GOT3 (cell line): ENCODE measurements around the gene MYO15A.

Experiments used
- DNase-seq: peaks from one replicate; lab custom pipeline; 2025; ENCODE audit warnings: mixed read lengths; lab: John Stamatoyannopoulos, UW

Gene MYO15A

GRCh38 chr17:18129041-18129502 is 20.5 kb downstream of the MYO15A start:
- DNase-seq, result no peak

GRCh38 chr17:18132711-18133110 is 24.2 kb downstream of the MYO15A start:
- no peak for DNase-seq

- DNase-seq, result no peak
Observed at GRCh38 chr17:18136357-18136756, 27.8 kb downstream of the MYO15A start.

DNA sequence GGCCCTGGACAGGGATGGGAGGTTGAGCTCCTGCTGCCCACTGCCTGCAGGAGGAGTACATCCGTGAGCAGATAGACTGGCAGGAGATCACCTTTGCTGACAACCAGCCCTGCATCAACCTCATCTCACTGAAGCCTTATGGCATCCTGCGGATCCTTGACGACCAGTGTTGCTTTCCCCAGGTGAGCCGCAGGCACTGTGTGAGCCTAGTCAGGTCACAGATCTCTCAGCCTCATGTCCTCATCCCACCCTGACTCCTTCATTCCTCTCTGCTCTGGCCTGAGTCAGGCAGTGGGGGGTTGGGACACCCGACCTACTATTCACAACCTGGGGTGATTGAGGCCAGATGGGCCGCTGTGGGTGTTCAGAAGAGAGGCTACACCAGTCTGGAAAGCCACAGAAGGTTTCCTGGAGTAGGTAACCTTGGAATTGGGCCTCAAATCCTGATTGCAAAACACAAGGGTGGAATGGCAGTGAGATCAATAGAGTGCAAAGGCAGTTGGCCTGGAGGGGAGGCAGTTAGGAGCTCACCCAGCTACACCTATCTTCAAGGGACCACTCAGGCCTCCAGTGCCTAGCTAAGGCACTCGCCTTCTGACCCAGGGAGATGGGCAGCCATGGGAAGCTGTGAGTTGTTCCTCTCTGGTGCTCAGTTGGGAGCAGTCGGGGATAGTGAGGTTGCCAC is 29.7 kb downstream of the MYO15A start:
- DNase-seq, result no peak

DNA sequence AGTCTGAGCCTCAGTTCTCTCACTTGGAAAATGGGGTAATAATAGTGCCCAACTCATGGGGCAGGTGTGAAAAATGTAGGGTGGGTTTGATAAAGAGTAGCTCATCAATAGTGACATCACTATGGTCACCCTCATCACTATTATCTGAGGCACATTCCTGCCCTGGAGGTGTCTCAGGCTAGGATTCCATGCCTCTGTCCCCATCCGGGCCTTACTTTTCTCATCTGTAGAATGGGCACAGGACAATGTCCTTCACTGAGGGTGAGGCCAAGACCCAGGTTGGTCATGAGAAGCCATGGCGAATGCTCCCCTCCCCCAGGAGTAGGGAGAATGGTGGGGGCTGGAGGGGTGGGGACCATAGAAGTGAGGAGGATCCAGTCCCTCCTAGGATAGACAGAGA is 30.5 kb downstream of the MYO15A start:
- no peak for DNase-seq

DNA sequence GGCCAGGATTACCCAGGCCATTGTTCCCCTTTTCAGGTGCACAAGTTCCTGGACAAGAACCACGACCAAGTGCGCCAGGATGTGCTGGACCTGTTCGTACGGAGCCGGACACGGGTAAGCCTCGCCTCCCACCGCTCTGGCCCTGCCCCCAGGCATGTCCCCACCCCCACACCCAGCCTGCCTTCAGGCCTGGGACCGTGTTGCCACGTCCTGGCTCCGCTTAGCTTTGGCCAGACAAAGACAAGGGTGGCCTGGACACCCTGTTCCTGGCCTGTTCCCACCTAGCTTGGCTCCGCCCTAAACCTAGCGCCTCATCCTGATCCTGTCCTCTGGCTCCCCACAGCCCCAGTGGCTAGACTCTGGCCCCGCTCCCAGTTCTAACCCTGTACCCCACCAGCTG is 30.9 kb downstream of the MYO15A start:
- DNase-seq, result no peak

GRCh38 chr17:18139949-18140348 is 31.4 kb downstream of the MYO15A start:
- DNase-seq, result no peak

DNA sequence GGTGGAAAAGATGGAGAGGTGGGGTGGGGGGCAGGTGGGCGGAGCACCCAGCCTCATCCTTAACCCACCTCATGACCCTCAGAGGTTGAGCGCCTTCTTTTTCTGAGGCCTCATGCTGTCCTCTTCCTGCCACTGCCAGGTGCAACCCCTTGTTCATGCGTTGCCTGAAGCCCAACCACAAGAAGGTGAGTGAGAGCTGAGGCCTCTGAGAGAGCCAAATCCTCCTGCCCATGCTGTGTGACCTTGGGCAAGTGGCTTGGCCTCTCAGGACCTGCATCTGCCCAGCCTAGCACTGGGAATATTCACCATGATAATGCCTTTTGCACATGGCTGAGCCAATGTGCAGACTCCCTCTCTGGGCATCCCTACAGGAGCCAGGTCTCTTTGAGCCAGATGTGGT is 32.1 kb downstream of the MYO15A start:
- DNase-seq, result no peak

DNA sequence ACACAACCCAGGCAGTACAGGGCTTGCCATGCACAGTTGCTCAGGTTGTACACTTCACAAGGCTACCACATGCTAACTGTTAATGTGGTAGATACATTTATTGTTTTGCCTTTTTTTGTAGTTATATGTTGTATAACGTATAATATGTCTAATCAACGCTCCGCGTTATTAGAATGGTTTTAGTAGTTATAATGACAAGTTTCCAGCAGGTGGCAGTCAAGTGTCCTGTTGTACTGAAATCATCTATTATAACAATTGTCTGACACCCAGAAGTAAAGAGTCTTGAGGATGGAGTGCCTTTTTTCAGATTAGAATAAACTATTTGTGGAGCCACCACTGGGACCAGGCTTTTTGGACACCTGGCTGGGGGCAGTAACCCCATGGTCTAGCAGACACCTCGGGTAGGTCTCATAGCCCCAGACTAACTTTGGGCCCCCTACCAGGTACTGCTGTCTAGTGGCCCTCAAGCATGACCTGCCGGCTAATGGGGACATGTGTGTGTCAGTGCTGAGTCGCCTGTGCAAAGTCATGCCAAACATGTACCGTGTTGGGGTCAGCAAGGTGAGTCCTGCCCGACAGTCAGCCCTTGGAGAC is 32.8 kb downstream of the MYO15A start:
- no peak for DNase-seq

- DNase-seq, result no peak
Observed at GRCh38 chr17:18142417-18142816, 33.9 kb downstream of the MYO15A start.

DNA sequence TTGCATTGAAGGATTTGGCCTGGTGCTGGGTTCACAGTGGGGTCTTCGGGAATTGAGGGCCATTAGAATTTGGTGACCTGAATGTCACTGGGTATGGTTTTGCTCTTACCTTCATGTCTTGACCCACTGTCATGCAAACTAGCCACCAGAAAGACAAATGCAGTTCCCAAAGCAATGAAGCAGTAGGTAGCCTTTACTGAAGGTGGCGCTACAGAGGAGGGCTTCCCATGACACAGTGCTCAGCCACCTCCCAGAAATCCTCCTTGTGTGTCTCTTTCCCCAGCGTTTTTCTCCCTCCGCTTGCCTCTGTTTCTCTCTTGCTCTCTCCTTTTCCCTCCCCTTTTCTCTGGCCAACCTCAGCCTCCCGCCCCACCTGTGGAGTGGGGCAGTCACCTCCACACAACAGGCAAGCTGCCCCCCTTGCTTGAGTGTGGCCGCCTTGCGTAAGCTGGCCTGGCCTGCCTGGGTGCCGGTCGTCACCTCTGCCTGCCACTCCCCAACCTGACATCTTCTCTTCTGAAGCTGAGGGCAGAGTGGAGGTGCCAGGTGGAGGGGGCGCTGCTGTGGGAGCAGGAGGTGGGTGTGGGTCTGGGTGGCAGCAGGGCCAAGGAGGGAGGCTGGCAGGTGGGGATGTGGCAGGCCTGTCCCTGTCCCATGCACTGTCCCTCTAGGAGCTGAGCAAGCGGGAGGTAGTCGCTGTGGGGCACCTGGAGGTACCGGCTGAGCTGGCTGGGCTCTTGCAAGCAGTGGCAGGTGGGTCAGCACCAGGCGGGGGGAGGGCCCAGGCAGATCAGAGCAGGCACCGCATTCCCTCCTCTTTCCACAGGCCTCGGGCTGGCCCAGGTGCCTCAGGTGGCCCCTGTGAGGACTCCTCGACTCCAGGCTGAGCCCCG is 34.7 kb downstream of the MYO15A start:
- DNase-seq, result no peak

DNA sequence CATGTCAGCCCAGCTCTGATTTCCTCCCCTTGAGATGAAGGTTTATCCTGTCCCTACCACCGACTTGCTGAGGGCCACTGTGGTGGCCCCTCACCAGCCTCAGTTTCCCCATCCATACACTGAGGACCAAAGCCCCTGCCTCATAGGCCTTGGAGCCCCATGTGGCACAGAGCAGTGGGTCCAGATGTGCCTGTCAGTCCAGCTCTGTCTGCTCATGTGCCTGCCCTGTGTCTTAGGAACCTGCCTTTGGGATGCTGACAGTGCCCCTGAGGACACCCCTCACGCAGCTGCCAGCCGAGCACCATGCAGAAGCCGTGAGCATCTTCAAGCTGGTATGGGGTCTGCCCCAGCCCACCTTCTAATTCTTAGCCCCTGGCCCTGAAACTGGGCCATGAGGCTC is 35.7 kb downstream of the MYO15A start:
- DNase-seq, result no peak

DNA sequence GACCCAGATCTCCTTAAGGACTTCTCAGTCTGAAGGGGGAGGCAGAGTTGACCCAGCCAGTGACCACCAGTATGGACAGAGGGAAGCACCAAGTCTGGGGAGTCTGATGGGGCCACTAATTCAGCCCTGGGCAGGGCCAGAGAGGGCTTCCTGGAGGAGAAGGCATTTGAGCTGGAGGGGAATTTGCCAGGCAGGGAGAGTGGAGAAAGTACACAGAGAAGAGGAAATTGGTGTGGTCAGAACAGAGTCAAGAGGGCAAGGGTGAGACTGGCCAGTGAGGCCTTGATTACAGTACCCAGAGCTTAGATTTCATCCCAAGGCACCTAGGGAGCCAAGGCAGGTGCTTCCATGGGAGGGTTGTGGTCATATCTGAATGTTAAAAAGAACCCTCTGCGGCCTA is 36.3 kb downstream of the MYO15A start:
- no peak for DNase-seq

GRCh38 chr17:18145811-18146210 is 37.3 kb downstream of the MYO15A start:
- DNase-seq, result no peak

- no peak for DNase-seq
Observed at GRCh38 chr17:18146259-18146658, 37.7 kb downstream of the MYO15A start.

DNA sequence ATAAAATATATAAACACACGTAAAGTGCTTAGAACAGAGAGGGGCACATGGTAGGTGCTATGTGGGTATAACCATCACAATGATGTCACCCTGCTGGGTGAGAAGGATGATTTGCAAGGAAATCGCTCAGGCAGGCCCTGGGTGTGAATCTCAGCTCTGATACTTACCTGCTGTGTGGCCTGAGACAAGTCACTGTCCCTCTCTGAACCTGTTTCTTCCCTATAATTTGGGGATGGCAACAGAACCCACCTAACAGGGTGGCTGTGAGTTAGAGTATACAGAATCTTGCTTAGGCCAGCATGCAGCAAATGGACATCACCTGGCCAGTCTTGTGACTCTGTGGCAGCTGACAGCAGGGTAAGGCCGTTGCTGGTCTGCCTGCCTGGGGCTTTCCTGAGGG is 38.4 kb downstream of the MYO15A start:
- no peak for DNase-seq

- no peak for DNase-seq
Observed at GRCh38 chr17:18148586-18148985, 40.0 kb downstream of the MYO15A start.

DNA sequence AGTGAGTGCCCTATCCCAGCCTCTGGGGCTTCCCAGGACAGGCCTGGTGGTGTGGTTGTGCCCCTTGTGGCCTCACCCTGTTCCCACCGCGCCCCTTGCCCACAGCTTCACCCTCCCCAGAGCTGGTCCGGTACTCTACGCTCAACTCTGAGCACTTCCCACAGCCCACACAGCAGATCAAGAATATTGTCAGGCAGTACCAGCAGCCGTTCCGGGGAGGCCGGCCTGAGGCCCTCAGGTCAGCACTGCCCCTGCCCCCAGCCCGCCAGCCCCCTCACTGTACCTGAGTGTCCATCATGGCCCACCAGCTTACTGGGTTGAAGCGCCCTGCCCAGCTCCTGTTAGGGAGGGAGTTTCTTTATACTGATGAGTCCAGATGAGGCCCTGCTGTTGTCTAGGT is 42.7 kb downstream of the MYO15A start:
- no peak for DNase-seq

DNA sequence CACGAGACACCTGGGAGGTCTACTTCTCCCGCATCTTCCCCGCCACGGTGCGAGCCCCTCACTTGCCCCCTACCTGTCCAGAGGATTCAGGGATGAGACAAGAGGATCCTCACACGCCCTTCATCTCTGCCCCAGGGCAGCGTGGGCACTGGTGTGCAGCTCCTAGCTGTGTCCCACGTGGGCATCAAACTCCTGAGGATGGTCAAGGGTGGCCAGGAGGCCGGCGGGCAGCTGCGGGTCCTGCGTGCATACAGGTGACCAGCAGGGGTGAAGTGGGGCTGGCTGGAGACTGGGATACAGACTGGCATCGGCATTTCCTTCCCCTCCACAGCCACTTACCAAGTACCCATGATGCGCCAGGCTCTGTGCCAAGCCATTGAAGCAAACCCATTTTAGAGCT is 46.6 kb downstream of the MYO15A start:
- no peak for DNase-seq

DNA sequence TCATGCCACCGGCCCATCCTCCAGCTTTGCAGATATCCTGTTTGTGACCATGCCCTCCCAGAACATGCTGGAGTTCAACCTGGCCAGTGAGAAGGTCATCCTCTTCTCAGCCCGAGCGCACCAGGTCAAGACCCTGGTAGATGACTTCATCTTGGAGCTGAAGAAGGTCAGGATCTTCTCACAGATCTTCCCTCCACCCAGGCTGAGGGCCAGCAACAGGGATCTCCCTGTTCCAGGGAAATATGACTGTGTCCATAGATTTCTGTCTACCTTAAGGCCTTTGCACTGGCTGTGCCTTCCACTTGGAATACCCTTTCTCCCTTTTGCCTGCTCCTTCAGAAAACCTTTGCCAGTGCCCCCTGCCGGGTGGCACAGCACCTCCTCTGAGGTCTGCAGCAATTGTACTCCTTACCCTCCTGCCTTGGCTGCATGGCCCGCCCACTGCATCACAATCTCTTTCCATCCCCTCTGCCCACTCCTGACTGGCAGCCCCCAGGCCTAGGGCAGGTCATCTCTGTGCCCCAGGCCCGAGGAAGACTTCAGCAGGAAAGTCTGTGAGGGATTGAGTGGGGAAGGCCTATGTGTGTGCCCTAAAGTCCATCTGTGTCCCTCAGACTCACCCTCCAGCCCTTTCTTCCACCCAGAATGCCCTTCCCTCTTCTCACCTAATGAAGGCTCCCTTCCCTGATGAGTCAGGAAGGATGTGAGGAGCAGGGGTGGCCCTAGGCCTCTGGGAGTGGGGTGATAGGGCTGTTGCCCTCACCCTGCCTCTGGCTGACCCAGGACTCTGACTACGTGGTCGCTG is 47.8 kb downstream of the MYO15A start:
- DNase-seq, result no peak

- DNase-seq, result no peak
Observed at GRCh38 chr17:18156976-18157280, 48.4 kb downstream of the MYO15A start.

DNA sequence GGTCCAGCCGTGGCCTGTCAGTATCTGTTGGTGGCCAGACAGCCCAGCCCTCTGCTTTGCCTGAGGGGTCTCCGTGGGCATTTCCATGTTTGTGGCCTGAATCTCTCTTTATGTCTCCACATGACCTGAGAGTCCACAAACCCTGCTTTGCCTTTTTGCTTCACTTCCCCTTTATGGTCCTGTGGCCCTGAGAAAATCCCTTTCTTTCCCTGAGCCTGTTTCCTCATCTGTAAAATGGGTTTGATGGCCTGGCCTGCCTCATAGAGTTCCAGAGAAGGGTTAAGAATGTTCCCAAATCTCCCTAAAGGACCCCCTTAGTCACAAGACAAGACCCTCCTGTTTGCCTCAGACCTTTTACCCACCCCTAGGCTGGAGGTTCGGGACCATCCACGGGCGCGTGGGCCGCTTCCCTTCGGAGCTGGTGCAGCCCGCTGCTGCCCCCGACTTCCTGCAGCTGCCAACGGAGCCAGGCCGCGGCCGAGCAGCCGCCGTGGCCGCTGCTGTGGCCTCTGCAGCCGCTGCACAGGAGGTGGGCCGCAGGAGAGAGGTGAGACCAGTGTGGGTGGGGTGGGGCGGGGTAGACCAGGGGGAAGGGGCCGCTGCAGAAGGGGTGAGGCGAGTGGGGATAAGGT is 48.9 kb downstream of the MYO15A start:
- DNase-seq, result no peak
